CD4-positive, CD25-positive, alpha-beta regulatory T cell (primary cell): ENCODE data around the gene SH2B3. TPM values are rescaled to one million over a fixed set of nuclear protein-coding genes. Genes with fewer than 3 reads are reported as not detected.
"Not testable (repeated sequence)": the region's sequence is repeated elsewhere in the genome, so short reads cannot be mapped to it uniquely, and the experiment has no call there.

Experiments used
- ATAC-seq, 2 donors: fragments of 150-1000 bp; cut with Tn5 transposase; one replicate each; pipeline ENCODE4 v1.10.0; 2021; ENCODE audit warnings: low read depth in 2 of 2, moderate number of reproducible peaks in 2 of 2, moderate library complexity in 1 of 2
- DNase-seq, 3 donors: peaks; one replicate each; pipeline versions ENCODE4 v3.0.0 to v3.0.0-alpha.2; 2012 to 2022; ENCODE audit warnings: mixed read lengths in 1 of 3
- H3K27ac ChIP-seq: one replicate; pipeline ENCODE4 v1.7.0; 2013; ENCODE audit warnings: mild to moderate bottlenecking, low read length; ENCODE audit not compliant: insufficient read depth, poor library complexity, severe bottlenecking
- H3K27me3 ChIP-seq: one replicate; pipeline ENCODE4 v1.7.0; 2013; ENCODE audit warnings: low read length; ENCODE audit not compliant: control insufficient read depth, insufficient read depth
- H3K36me3 ChIP-seq: one replicate; pipeline ENCODE4 v1.7.0; 2013; ENCODE audit warnings: mild to moderate bottlenecking, low read length, moderate library complexity; ENCODE audit not compliant: control insufficient read depth, insufficient read depth
- H3K4me1 ChIP-seq: 2 replicates; pipeline ENCODE4 v1.7.0; 2013; ENCODE audit warnings: mild to moderate bottlenecking, low read length; ENCODE audit not compliant: insufficient read depth, control insufficient read depth, poor library complexity, severe bottlenecking
- H3K4me3 ChIP-seq: one replicate; pipeline ENCODE4 v1.7.0; 2013; ENCODE audit warnings: low read depth, mild to moderate bottlenecking, low read length, moderate library complexity
- H3K9me3 ChIP-seq, 2 experiments: 1 replicate in 1 of 2; 2 replicates in 1 of 2; pipeline ENCODE4 v1.7.0; 2013; ENCODE audit warnings: low read length in 2 of 2, mild to moderate bottlenecking in 1 of 2, moderate library complexity in 1 of 2; ENCODE audit not compliant: control insufficient read depth in 2 of 2
- H3K27ac Mint-ChIP-seq, 3 donors: one replicate each; pipeline ENCODE4 v1.8.0; 2020 to 2022; ENCODE audit warnings: mild to moderate bottlenecking in 3 of 3, mixed read lengths in 3 of 3, moderate library complexity in 2 of 3
- H3K27me3 Mint-ChIP-seq: one replicate; pipeline ENCODE4 v1.8.0; 2022; ENCODE audit warnings: mild to moderate bottlenecking, mixed read lengths
- H3K36me3 Mint-ChIP-seq: one replicate; pipeline ENCODE4 v1.8.0; 2020; ENCODE audit warnings: mixed read lengths
- H3K4me1 Mint-ChIP-seq, 4 donors: one replicate each; pipeline ENCODE4 v1.8.0; 2020 to 2022; ENCODE audit warnings: mixed read lengths in 4 of 4, mild to moderate bottlenecking in 1 of 4
- H3K4me3 Mint-ChIP-seq, 4 donors: one replicate each; pipeline ENCODE4 v1.8.0; 2020 to 2022; ENCODE audit warnings: mild to moderate bottlenecking in 4 of 4, mixed read lengths in 4 of 4, moderate library complexity in 3 of 4
- H3K9me3 Mint-ChIP-seq, 7 donors: one replicate each; pipeline ENCODE4 v1.8.0; 2020 to 2022; ENCODE audit warnings: mixed read lengths in 7 of 7, mild to moderate bottlenecking in 3 of 7, moderate library complexity in 2 of 7
- polyA plus RNA-seq, 4 donors: library from polyadenylated mRNA; unstranded; fragments of 300-500 nt; fragmentation: Illumina TruSeq; gene quantifications; one replicate each; pipeline ENCODE4 v1.2.3, GENCODE V29; 2021
- total RNA-seq: library from RNA; stranded (reverse); gene quantifications from one replicate; pipeline ENCODE4 v1.2.3, GENCODE V29; 2022

The SH2B3 gene
- total and polyA plus RNA-seq, 5 donors from 2014 or later, result 1.6 to 25.7 (median 3.9) TPM

- no peak for ATAC-seq
- Mint-ChIP-seq H3K27ac (no peak overlapping the region), H3K4me1 (no peaks in the 10 kb centered on the region)
These were observed 16.1 kb upstream of the SH2B3 start for GRCh38 chr12:111389635-111390034.

GRCh38 chr12:111390910-111391309 lies 14.8 kb upstream of the SH2B3 start:
- Histone ChIP-seq H3K36me3 (no peaks in the 10 kb centered on the region), H3K9me3 (no peaks in the 10 kb centered on the region), H3K4me1 (no peaks in the 10 kb centered on the region), H3K4me3 (no peak overlapping the region), H3K27me3 (no peaks in the 10 kb centered on the region), H3K27ac (no peak overlapping the region)
- Mint-ChIP-seq H3K9me3 (no peaks in the 10 kb centered on the region), H3K27me3 (peaks cover 11% of the 10 kb centered on the region), H3K4me1 (no peaks in the 10 kb centered on the region), H3K4me3 (no peak overlapping the region), H3K27ac (no peak overlapping the region), H3K36me3 (no peaks in the 10 kb centered on the region)
- ATAC-seq, result no peak
- no peak for DNase-seq

More at GRCh38 chr12:111389635-111390034, 16.1 kb upstream of the SH2B3 start:
- Mint-ChIP-seq H3K4me3 (no peak overlapping the region), H3K9me3 (no peaks in the 10 kb centered on the region), H3K27me3 (peaks cover 16% of the 10 kb centered on the region), H3K36me3 (no peaks in the 10 kb centered on the region)
- no peak for DNase-seq
- no peaks in the 10 kb centered on the region for H3K9me3 ChIP-seq
- no peaks in the 10 kb centered on the region for H3K4me1 ChIP-seq
- H3K27me3 ChIP-seq, result no peaks in the 10 kb centered on the region
- H3K4me3 ChIP-seq, result no peak overlapping the region
- no peaks in the 10 kb centered on the region for H3K36me3 ChIP-seq
- no peak overlapping the region for H3K27ac ChIP-seq

- no peak for DNase-seq
- Mint-ChIP-seq H3K4me1 (peaks cover 0 to 7% (median 3%) of the 10 kb centered on the region in 4 donors), H3K4me3 (no peak overlapping the region), H3K27ac (no peak overlapping the region), H3K9me3 (no peaks in the 10 kb centered on the region), H3K27me3 (peaks cover 16% of the 10 kb centered on the region), H3K36me3 (no peaks in the 10 kb centered on the region)
- ATAC-seq, result no peak
- H3K9me3 ChIP-seq, result no peaks in the 10 kb centered on the region
- H3K4me3 ChIP-seq, result no peak overlapping the region
- H3K4me1 ChIP-seq, result peaks cover 8% of the 10 kb centered on the region
- H3K27ac ChIP-seq, result no peak overlapping the region
- no peaks in the 10 kb centered on the region for H3K27me3 ChIP-seq
- H3K36me3 ChIP-seq, result no peaks in the 10 kb centered on the region
These were observed 11.9 kb upstream of the SH2B3 start for GRCh38 chr12:111393700-111394300.

GRCh38 chr12:111394480-111394879 lies 11.2 kb upstream of the SH2B3 start:
- Mint-ChIP-seq H3K4me3 (no peak overlapping the region), H3K27ac (no peak overlapping the region), H3K27me3 (peaks cover 15% of the 10 kb centered on the region), H3K4me1 (peaks cover 0 to 10% (median 3%) of the 10 kb centered on the region in 4 donors), H3K36me3 (no peaks in the 10 kb centered on the region), H3K9me3 (no peaks in the 10 kb centered on the region)
- ATAC-seq (no peak), DNase-seq (no peak)
- Histone ChIP-seq H3K27me3 (no peaks in the 10 kb centered on the region), H3K9me3 (no peaks in the 10 kb centered on the region), H3K27ac (no peak overlapping the region), H3K4me1 (peaks cover 8% of the 10 kb centered on the region), H3K36me3 (no peaks in the 10 kb centered on the region), H3K4me3 (no peak overlapping the region)

GRCh38 chr12:111395336-111396187 lies 10.2 kb upstream of the SH2B3 start:
- no peak overlapping the region for H3K27ac ChIP-seq
- H3K36me3 ChIP-seq, result no peaks in the 10 kb centered on the region
- H3K4me1 Mint-ChIP-seq, result peaks cover 0 to 13% (median 3%) of the 10 kb centered on the region in 4 donors
- H3K9me3 ChIP-seq, result no peaks in the 10 kb centered on the region
- peaks cover 20% of the 10 kb centered on the region for H3K27me3 Mint-ChIP-seq
- DNase-seq (no peak), ATAC-seq (no peak)
- no peaks in the 10 kb centered on the region for H3K36me3 Mint-ChIP-seq
- peaks cover 8% of the 10 kb centered on the region for H3K4me1 ChIP-seq
- H3K4me3 ChIP-seq, result no peak overlapping the region
- H3K27me3 ChIP-seq, result no peaks in the 10 kb centered on the region
- no peaks in the 10 kb centered on the region for H3K9me3 Mint-ChIP-seq
- H3K27ac Mint-ChIP-seq, result no peak overlapping the region
- no peak overlapping the region for H3K4me3 Mint-ChIP-seq

GRCh38 chr12:111396271-111396670 lies 9.5 kb upstream of the SH2B3 start:
- peaks cover 23% of the 10 kb centered on the region for H3K27me3 Mint-ChIP-seq
- H3K9me3 Mint-ChIP-seq, H3K9me3 ChIP-seq, H3K4me1 ChIP-seq, H3K36me3 Mint-ChIP-seq, H3K27ac Mint-ChIP-seq, ATAC-seq, H3K27ac ChIP-seq, DNase-seq, H3K27me3 ChIP-seq, H3K36me3 ChIP-seq, H3K4me3 ChIP-seq: not testable (repeated sequence)
- H3K4me1 Mint-ChIP-seq, result peaks cover 0 to 13% (median 3%) of the 10 kb centered on the region in 4 donors
- peak overlapping the region in 1 of 4 donors; percentile 31 for H3K4me3 Mint-ChIP-seq

- peak overlapping the region in 1 of 3 donors; percentile 76 for H3K27ac Mint-ChIP-seq
- Histone ChIP-seq H3K4me3 (no peak overlapping the region), H3K27me3 (no peaks in the 10 kb centered on the region), H3K27ac (no peak overlapping the region), H3K9me3 (no peaks in the 10 kb centered on the region), H3K4me1 (peaks cover 8% of the 10 kb centered on the region), H3K36me3 (no peaks in the 10 kb centered on the region)
- peaks cover 23% of the 10 kb centered on the region for H3K27me3 Mint-ChIP-seq
- H3K36me3 Mint-ChIP-seq, result no peaks in the 10 kb centered on the region
- peak; percentile 78 to 85 (median 84) for DNase-seq
- H3K4me3 Mint-ChIP-seq, result peak overlapping the region; percentile 24 to 50 (median 34)
- H3K9me3 Mint-ChIP-seq, result no peaks in the 10 kb centered on the region
- peaks cover 0 to 13% (median 3%) of the 10 kb centered on the region in 4 donors for H3K4me1 Mint-ChIP-seq
- peak; percentile 87 to 91 for ATAC-seq
These were observed 8.8 kb upstream of the SH2B3 start for GRCh38 chr12:111396726-111397445.
